ENCODE data around the gene MTMR4.
"Not testable (repeated sequence)": the region's sequence is repeated elsewhere in the genome, so short reads cannot be mapped to it uniquely, and the experiment has no call there.

Gene MTMR4

GRCh38 chr17:58521680-58522079 lies 7.2 kb upstream of the MTMR4 start:
- DNase-seq, result no peak

- no peak for DNase-seq
Observed at GRCh38 chr17:58520843-58521430, 6.5 kb upstream of the MTMR4 start.

- peak; percentile 100 for DNase-seq
Observed at GRCh38 chr17:58517928-58518609, 3.6 kb upstream of the MTMR4 start.

GRCh38 chr17:58517378-58517927 lies 3.0 kb upstream of the MTMR4 start:
- DNase-seq, result no peak

GRCh38 chr17:58516644-58517377 lies 2.4 kb upstream of the MTMR4 start:
- no peak for DNase-seq

GRCh38 chr17:58515286-58515685 lies 848 bp upstream of the MTMR4 start:
- no peak for DNase-seq

GRCh38 chr17:58514770-58515157 lies 326 bp upstream of the MTMR4 start:
- DNase-seq, result no peak

- no peak for DNase-seq
Observed at GRCh38 chr17:58513267-58513964, 1.0 kb downstream of the MTMR4 start.

- DNase-seq, result no peak
Observed at GRCh38 chr17:58510075-58510474, 4.4 kb downstream of the MTMR4 start.

GRCh38 chr17:58508341-58509067 lies 5.9 kb downstream of the MTMR4 start:
- no peak for DNase-seq

GRCh38 chr17:58507123-58507634 lies 7.3 kb downstream of the MTMR4 start:
- DNase-seq, result no peak

GRCh38 chr17:58506354-58507080 lies 7.9 kb downstream of the MTMR4 start:
- no peak for DNase-seq

- no peak for DNase-seq
Observed at GRCh38 chr17:58504826-58505351, 9.5 kb downstream of the MTMR4 start.

- DNase-seq, result no peak
Observed at GRCh38 chr17:58503866-58504265, 10.6 kb downstream of the MTMR4 start.

- DNase-seq, result not testable (repeated sequence)
Observed at GRCh38 chr17:58503134-58503533, 11.3 kb downstream of the MTMR4 start.

- DNase-seq, result no peak
Observed at GRCh38 chr17:58501451-58501850, 13.0 kb downstream of the MTMR4 start.

- no peak for DNase-seq
Observed at GRCh38 chr17:58498177-58498828, 16.1 kb downstream of the MTMR4 start.

GRCh38 chr17:58493506-58493905 lies 20.9 kb downstream of the MTMR4 start:
- DNase-seq, result no peak

GRCh38 chr17:58492238-58493121 lies 22.0 kb downstream of the MTMR4 start:
- no peak for DNase-seq
